Loucy (cell line): ENCODE data around the gene C6orf163.

Experiments
- H2AFZ ChIP-seq: fragments of 200-600 bp; sonication (generic); 2 replicates; pipeline ENCODE4 v1.6.0; 2016; ENCODE audit warnings: antibody characterized with exemption, mild to moderate bottlenecking, low read length, moderate library complexity
- H3F3A ChIP-seq: fragments of 200-600 bp; 2 replicates; pipeline ENCODE4 v1.6.0; 2016; ENCODE audit warnings: antibody characterized with exemption, low read depth, mild to moderate bottlenecking
- H3K27me3 ChIP-seq: fragments of 200-600 bp; sonication (generic); 2 replicates; pipeline ENCODE4 v1.6.1; 2014; ENCODE audit warnings: low read length, mild to moderate bottlenecking; ENCODE audit not compliant: insufficient read depth, poor library complexity, severe bottlenecking
- H3K36me3 ChIP-seq: fragments of 200-600 bp; sonication (generic); 2 replicates; pipeline ENCODE4 v1.6.1; 2016; ENCODE audit warnings: low read length; ENCODE audit not compliant: insufficient read depth
- H3K4me1 ChIP-seq: fragments of 200-600 bp; sonication (generic); 2 replicates; pipeline ENCODE4 v1.5.1; 2014; ENCODE audit warnings: low read length, mild to moderate bottlenecking; ENCODE audit not compliant: insufficient read depth, poor library complexity, severe bottlenecking
- H3K4me2 ChIP-seq: fragments of 200-600 bp; sonication (generic); 2 replicates; pipeline ENCODE4 v1.6.0; 2014; ENCODE audit warnings: antibody characterized with exemption, low read length, low read depth, mild to moderate bottlenecking; ENCODE audit not compliant: poor library complexity, severe bottlenecking
- H3K4me3 ChIP-seq: fragments of 200-600 bp; sonication (generic); 2 replicates; pipeline ENCODE4 v1.5.1; 2014; ENCODE audit warnings: low read length, mild to moderate bottlenecking, mixed read lengths; ENCODE audit not compliant: poor library complexity, severe bottlenecking
- H3K79me2 ChIP-seq: fragments of 200-600 bp; sonication (generic); 2 replicates; pipeline ENCODE4 v1.6.1; 2014; ENCODE audit warnings: low read length; ENCODE audit not compliant: insufficient read depth
- H3K9ac ChIP-seq: fragments of 200-600 bp; sonication (generic); 2 replicates; pipeline ENCODE4 v1.6.0; 2014; ENCODE audit warnings: mild to moderate bottlenecking, low read depth, low read length, moderate library complexity; ENCODE audit not compliant: poor library complexity, severe bottlenecking
- H3K9me2 ChIP-seq: fragments of 200-600 bp; sonication (generic); replicated peaks from 2 replicates; pipeline ENCODE4 v1.6.1; 2016; ENCODE audit warnings: low read depth, low read length, mixed read lengths
- H3K9me3 ChIP-seq: fragments of 200-600 bp; sonication (generic); 2 replicates; pipeline ENCODE4 v1.6.1; 2014; ENCODE audit warnings: mild to moderate bottlenecking, antibody characterized with exemption, low read length, low read depth; ENCODE audit not compliant: insufficient read depth
- H4K20me1 ChIP-seq: fragments of 200-600 bp; sonication (generic); 2 replicates; pipeline ENCODE4 v1.6.0; 2014; ENCODE audit warnings: antibody characterized with exemption, low read length, mild to moderate bottlenecking; ENCODE audit not compliant: insufficient read depth, poor library complexity, severe bottlenecking
- EZH2phosphoT487 ChIP-seq: fragments of 200-600 bp; IDR thresholded peaks from 2 replicates; pipeline ENCODE4 v1.6.1; 2018; ENCODE audit warnings: antibody characterized with exemption, mild to moderate bottlenecking, moderate library complexity, borderline replicate concordance
- TF ChIP-seq, protein P1 (sequence below): fragments of 200-600 bp; sonication (generic); conservative IDR thresholded peaks from 2 replicates; pipeline ENCODE4 v1.5.1; 2014; ENCODE audit warnings: mild to moderate bottlenecking, antibody characterized with exemption, low read length

Gene C6orf163

DNA sequence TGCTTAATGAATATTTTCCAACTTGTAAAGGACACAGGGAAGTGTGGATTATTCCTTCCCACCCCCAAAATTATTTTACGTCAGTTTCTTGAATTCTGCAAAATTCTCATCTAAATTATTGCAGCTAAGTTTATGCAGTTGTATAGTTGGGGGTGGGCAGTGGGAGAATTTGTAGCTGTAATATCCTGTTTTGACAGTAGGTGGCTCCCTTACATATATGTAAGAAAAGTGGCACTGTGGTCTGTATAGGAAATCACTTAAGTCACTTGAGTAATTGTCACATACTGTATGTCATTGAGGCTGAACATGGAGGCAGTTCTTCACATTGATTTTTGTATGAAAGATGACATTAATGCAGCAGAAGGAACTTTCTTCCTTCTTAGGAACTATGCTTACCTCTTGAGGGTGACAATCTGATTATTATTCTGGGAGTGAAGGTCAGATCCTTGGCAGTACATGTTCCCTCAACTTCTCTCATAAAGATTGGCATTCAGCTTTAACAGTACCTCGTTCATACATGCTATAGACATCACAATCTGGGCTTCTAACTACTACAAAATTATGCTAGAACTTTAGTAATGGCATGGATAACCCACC lies 48.5 kb downstream of the C6orf163 start:
- no peak overlapping the region for H2AFZ ChIP-seq
- H3K4me3 ChIP-seq: no peak overlapping the region
- H3K9me3 ChIP-seq: no peaks in the 10 kb centered on the region
- TF ChIP-seq EZH2phosphoT487: no peak
- TF ChIP-seq, protein P1, sequence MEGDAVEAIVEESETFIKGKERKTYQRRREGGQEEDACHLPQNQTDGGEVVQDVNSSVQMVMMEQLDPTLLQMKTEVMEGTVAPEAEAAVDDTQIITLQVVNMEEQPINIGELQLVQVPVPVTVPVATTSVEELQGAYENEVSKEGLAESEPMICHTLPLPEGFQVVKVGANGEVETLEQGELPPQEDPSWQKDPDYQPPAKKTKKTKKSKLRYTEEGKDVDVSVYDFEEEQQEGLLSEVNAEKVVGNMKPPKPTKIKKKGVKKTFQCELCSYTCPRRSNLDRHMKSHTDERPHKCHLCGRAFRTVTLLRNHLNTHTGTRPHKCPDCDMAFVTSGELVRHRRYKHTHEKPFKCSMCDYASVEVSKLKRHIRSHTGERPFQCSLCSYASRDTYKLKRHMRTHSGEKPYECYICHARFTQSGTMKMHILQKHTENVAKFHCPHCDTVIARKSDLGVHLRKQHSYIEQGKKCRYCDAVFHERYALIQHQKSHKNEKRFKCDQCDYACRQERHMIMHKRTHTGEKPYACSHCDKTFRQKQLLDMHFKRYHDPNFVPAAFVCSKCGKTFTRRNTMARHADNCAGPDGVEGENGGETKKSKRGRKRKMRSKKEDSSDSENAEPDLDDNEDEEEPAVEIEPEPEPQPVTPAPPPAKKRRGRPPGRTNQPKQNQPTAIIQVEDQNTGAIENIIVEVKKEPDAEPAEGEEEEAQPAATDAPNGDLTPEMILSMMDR: peak; percentile 80
- H3F3A ChIP-seq: no peaks in the 10 kb centered on the region
- H3K4me2 ChIP-seq: no peak overlapping the region
- H3K9me2 ChIP-seq: no peaks in the 10 kb centered on the region
- no peaks in the 10 kb centered on the region for H3K4me1 ChIP-seq
- no peaks in the 10 kb centered on the region for H3K79me2 ChIP-seq
- H3K9ac ChIP-seq: no peak overlapping the region
- H3K27me3 ChIP-seq: no peaks in the 10 kb centered on the region
- H4K20me1 ChIP-seq: no peaks in the 10 kb centered on the region
- no peaks in the 10 kb centered on the region for H3K36me3 ChIP-seq

DNA sequence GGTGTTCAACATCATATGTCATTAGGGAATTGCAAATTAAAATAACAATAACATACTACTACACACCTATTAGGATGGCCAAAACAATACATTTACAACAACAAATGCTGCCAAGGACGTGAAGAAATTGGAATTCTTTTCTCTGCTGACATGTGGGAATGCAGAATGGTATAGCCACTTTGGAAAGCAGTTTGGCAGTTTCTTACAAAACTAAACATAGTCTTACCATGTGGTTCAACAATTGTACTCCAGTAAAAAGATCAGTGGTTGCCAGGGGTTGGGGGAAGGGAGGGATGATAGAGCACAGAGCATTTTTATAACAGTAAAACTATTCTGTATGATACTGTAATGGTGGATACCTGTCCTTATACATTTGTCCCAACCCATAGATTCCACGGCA lies 50.8 kb downstream of the C6orf163 start:
- Histone ChIP-seq H4K20me1 (no peaks in the 10 kb centered on the region), H3K4me3 (no peak overlapping the region), H3K9me2 (no peaks in the 10 kb centered on the region), H3K9ac (no peak overlapping the region), H3K36me3 (no peaks in the 10 kb centered on the region), H2AFZ (no peak overlapping the region), H3K9me3 (no peaks in the 10 kb centered on the region), H3F3A (no peaks in the 10 kb centered on the region), H3K4me2 (no peak overlapping the region), H3K4me1 (no peaks in the 10 kb centered on the region), H3K27me3 (no peaks in the 10 kb centered on the region), H3K79me2 (no peaks in the 10 kb centered on the region)
- TF ChIP-seq, protein P1: no peak
- TF ChIP-seq EZH2phosphoT487: no peak

DNA sequence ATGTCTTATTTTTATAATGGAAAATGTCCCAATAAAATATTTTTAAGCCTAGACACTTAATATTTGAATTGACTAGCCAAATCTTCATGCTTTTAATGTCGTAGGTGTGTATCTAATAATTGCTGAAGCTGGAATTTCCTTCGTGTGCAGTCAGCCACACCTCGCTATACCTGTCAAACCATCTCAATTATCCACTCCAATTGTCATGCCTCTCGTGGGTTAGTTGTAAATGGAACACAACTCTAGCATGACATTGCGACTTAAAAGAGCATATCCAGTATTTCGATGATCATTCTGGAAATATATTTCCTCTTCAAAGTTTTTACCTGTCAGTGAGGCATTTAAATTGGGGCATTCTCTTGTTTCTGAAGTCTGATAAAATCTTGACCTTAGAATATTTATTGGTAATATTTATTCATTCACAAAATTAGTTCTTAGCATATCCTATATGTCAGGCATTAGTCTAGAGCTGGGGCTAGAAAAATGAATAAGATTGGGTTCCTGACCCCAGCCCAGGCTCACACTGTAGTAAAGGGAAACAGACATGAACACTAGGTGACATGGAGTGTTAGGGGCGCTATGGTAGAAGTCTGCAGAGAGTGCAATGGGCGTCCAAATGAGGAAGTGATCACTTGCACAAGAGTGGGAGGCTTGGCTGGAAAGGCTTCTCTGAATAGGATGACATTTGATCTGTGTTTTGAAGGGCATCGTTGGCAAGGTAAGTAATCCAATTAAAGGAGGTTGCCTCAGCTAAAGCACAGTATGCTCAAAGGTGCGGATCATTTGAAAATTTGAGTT lies 52.2 kb downstream of the C6orf163 start:
- Histone ChIP-seq H3K9me3 (no peaks in the 10 kb centered on the region), H3K79me2 (no peaks in the 10 kb centered on the region), H3K4me1 (no peaks in the 10 kb centered on the region), H3K9me2 (no peaks in the 10 kb centered on the region), H3K9ac (no peak overlapping the region), H3K4me3 (no peak overlapping the region), H2AFZ (no peak overlapping the region), H3K4me2 (no peak overlapping the region), H3F3A (no peaks in the 10 kb centered on the region), H4K20me1 (no peaks in the 10 kb centered on the region), H3K27me3 (no peaks in the 10 kb centered on the region), H3K36me3 (no peaks in the 10 kb centered on the region)
- TF ChIP-seq EZH2phosphoT487: no peak
- TF ChIP-seq, protein P1: no peak
